HG03442 (cell line): ENCODE measurements around the gene RB1.

Experiments
- ATAC-seq: cut with Tn5 transposase; IDR thresholded peaks from one replicate; pipeline ENCODE4 v1.9.1; 2021; ENCODE audit warnings: mild to moderate bottlenecking, moderate library complexity; ENCODE audit not compliant: unreplicated experiment

Gene RB1

GRCh38 chr13:48526286-48526685, 222.7 kb downstream of the RB1 start:
- no peak for ATAC-seq

GRCh38 chr13:48527955-48528354, 224.4 kb downstream of the RB1 start:
- no peak for ATAC-seq

GRCh38 chr13:48528720-48529119, 225.2 kb downstream of the RB1 start:
- ATAC-seq = no peak

GRCh38 chr13:48530833-48531232, 227.3 kb downstream of the RB1 start:
- no peak for ATAC-seq
